Esophagus squamous epithelium (tissue), 5 donors: ENCODE measurements around the gene MED27. TPM values are rescaled to one million over a fixed set of nuclear protein-coding genes. Genes with fewer than 3 reads are reported as not detected.

Source experiments
- DNase-seq: peaks from one replicate; lab custom pipeline; 2025; lab: John Stamatoyannopoulos, UW
- H3K27ac ChIP-seq, 4 donors: fragments of 200-600 bp; sonication (generic); one replicate each; pipeline ENCODE4 v1.5.1; 2016 to 2019; ENCODE audit warnings: mild to moderate bottlenecking in 1 of 4
- H3K27me3 ChIP-seq, 4 donors: fragments of 200-600 bp; sonication (generic); 1 replicate in 3 of 4; 2 replicates in 1 of 4; pipeline versions ENCODE4 v1.5.1 to v1.6.0; 2017 to 2021; ENCODE audit warnings: antibody characterized with exemption in 1 of 4
- H3K36me3 ChIP-seq, 3 donors: fragments of 200-600 bp; sonication (generic); one replicate each; pipeline ENCODE4 v1.5.1; 2016 to 2019
- H3K4me1 ChIP-seq, 3 donors: fragments of 200-600 bp; sonication (generic); one replicate each; pipeline ENCODE4 v1.5.1; 2017 to 2019
- H3K4me3 ChIP-seq, 4 donors: fragments of 200-600 bp; sonication (generic); 1 replicate in 3 of 4; 2 replicates in 1 of 4; pipeline ENCODE4 v1.5.1; 2016 to 2019; ENCODE audit warnings: mild to moderate bottlenecking in 2 of 4, moderate library complexity in 1 of 4
- H3K9me3 ChIP-seq, 3 donors: fragments of 200-600 bp; sonication (generic); one replicate each; pipeline ENCODE4 v1.5.1; 2016 to 2019
- POLR2A ChIP-seq, 4 donors: fragments of 450-650 bp; IDR thresholded peaks; one replicate each; pipeline ENCODE4 v1.6.1; 2017; ENCODE audit warnings: antibody characterized with exemption in 4 of 4, mild to moderate bottlenecking in 4 of 4, moderate library complexity in 3 of 4
- WGBS, 2 donors: methylation state at CpG; one replicate each; pipeline ENCODE4 v1.1.5; 2018; 5-methylcytosine and 5-hydroxymethylcytosine counted together
- intact Hi-C: fragments of 100-400 bp; cut with DNase I; formaldehyde crosslinking; loops from one replicate; pipeline ENCODE4 v1.15.0; 2022
- total RNA-seq, 4 donors: library from RNA; depleted of rRNA; stranded (reverse); fragments of >200 nt; gene quantifications; one replicate each; pipeline ENCODE4 v1.1.0, GENCODE V29; 2016
- TF ChIP-seq, protein P1 (sequence below), 6 experiments: fragments of 450-650 bp in 4 of 6; fragments of 200-600 bp in 2 of 6; sonication (generic) in 2 of 6; IDR thresholded peaks; one replicate each; pipeline ENCODE4 v1.5.1; 2016 to 2019; ENCODE audit warnings: antibody characterized with exemption in 6 of 6, mild to moderate bottlenecking in 4 of 6, moderate library complexity in 4 of 6
- donor health status: DM: yes; HTN: yes; CAD: no.

Gene MED27
- total RNA-seq, 4 donors from 2014 or later = 10.6 to 20.0 (median 17.6) TPM

- intact Hi-C loops = no loop called here
- H3K4me3 ChIP-seq = no peak overlapping the region
- no peak for TF ChIP-seq POLR2A (IDR thresholded peaks at IDR 0.05)
- TF ChIP-seq, protein P1, sequence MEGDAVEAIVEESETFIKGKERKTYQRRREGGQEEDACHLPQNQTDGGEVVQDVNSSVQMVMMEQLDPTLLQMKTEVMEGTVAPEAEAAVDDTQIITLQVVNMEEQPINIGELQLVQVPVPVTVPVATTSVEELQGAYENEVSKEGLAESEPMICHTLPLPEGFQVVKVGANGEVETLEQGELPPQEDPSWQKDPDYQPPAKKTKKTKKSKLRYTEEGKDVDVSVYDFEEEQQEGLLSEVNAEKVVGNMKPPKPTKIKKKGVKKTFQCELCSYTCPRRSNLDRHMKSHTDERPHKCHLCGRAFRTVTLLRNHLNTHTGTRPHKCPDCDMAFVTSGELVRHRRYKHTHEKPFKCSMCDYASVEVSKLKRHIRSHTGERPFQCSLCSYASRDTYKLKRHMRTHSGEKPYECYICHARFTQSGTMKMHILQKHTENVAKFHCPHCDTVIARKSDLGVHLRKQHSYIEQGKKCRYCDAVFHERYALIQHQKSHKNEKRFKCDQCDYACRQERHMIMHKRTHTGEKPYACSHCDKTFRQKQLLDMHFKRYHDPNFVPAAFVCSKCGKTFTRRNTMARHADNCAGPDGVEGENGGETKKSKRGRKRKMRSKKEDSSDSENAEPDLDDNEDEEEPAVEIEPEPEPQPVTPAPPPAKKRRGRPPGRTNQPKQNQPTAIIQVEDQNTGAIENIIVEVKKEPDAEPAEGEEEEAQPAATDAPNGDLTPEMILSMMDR (IDR thresholded peaks at IDR 0.05) = no peak
- no peaks in the 10 kb centered on the region for H3K9me3 ChIP-seq
- no peaks in the 10 kb centered on the region for H3K36me3 ChIP-seq
- H3K4me1 ChIP-seq = peaks cover 9 to 17% (median 11%) of the 10 kb centered on the region in 3 donors
- H3K27ac ChIP-seq = no peak overlapping the region
- WGBS, 2 donors = 87 to 91% methylated on average over 3 to 4 of the region's 4 CpGs
- H3K27me3 ChIP-seq = no peaks in the 10 kb centered on the region
- no peak for DNase-seq
Observed at GRCh38 chr9:132001567-132001966, 78.1 kb downstream of the MED27 start.

DNA sequence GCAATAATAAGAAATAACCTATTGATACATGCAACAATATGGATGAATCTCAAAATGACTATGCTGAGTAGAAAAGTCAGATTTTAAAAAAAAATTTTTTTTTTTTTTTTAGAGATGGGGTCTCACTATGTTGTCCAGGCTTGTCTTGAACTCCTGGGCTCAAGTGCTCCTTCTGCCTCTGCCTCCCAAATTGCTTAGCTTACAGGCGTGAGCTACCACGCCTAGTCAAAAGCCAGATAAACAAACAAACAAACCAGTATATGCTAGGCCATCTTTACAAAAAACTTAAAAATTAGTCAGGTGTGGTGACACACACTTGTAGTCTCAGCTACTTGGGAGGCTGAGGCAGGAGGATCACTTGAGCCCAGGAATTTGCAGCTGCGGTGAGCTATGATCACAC lies 79.0 kb downstream of the MED27 start:
- Histone ChIP-seq H3K27me3 (no peaks in the 10 kb centered on the region), H3K4me1 (peaks cover under 1 to 8% (median 5%) of the 10 kb centered on the region in 3 donors), H3K4me3 (no peak overlapping the region), H3K27ac (no peak overlapping the region), H3K9me3 (no peaks in the 10 kb centered on the region), H3K36me3 (peaks cover 0 to 6% (median 0%) of the 10 kb centered on the region in 3 donors)
- WGBS, 2 donors = 98 to 100% methylated on average over 3 of the region's 3 CpGs
- intact Hi-C loops = no loop called here
- no peak for TF ChIP-seq POLR2A (IDR thresholded peaks at IDR 0.05)
- TF ChIP-seq, protein P1 (IDR thresholded peaks at IDR 0.05) = no peak
- no peak for DNase-seq

DNA sequence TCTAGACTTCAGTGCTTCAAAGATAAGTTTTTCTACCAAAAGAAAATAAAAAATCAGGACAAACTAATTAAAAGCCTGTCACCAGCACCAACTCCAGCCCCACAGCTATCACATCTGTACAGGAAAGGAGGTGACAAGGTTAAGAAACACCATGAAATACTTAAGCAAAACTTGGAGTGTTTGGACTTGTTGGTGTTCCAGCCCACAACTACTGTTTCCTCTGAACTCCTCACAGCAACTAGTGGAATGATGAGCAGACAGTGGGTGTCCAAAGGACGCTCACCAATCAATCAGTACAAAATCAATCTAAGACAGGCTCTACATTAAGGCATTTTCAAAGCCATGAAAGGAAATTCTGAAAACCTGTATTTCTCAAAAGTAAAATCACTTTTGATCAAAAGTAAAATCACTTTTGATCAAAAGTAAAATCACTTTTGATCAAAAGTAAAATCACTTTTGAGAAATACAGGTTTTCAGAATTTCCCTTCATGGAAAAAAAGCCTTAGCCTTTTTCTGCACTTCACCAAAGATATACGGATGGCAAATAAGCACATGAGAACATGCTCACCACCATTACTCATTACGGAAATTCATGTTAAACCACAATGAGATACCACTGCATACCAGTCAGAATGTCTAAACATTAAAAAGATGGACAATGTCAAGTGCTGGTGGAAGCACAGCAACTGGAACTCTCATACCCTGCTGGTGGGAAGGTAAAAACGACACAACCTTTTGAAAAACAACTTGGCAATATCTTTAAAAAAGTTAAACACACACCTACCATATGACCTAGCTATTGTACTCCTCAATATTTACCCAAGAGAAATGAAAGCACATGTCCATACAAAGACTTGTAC lies 79.7 kb downstream of the MED27 start:
- Histone ChIP-seq H3K4me1 (peaks cover 0 to 8% (median 0%) of the 10 kb centered on the region in 3 donors), H3K27me3 (no peaks in the 10 kb centered on the region), H3K4me3 (no peak overlapping the region), H3K36me3 (peaks cover 0 to 9% (median 0%) of the 10 kb centered on the region in 3 donors), H3K27ac (no peak overlapping the region), H3K9me3 (no peaks in the 10 kb centered on the region)
- intact Hi-C loops = no loop called here
- WGBS, 2 donors = 63 to 74% methylated on average over 4 of the region's 4 CpGs
- TF ChIP-seq, protein P1 (IDR thresholded peaks at IDR 0.05) = no peak
- no peak for TF ChIP-seq POLR2A (IDR thresholded peaks at IDR 0.05)
- no peak for DNase-seq

GRCh38 chr9:131997779-131998178 lies 81.9 kb downstream of the MED27 start:
- H3K27me3 ChIP-seq = no peaks in the 10 kb centered on the region
- no peak for DNase-seq
- no peaks in the 10 kb centered on the region for H3K9me3 ChIP-seq
- H3K27ac ChIP-seq = no peak overlapping the region
- H3K4me3 ChIP-seq = no peak overlapping the region
- peaks cover 0 to 9% (median 0%) of the 10 kb centered on the region in 3 donors for H3K36me3 ChIP-seq
- H3K4me1 ChIP-seq = peaks cover 0 to 10% (median 0%) of the 10 kb centered on the region in 3 donors
- intact Hi-C loops = no loop called here
- TF ChIP-seq POLR2A (IDR thresholded peaks at IDR 0.05) = no peak
- TF ChIP-seq, protein P1 (IDR thresholded peaks at IDR 0.05) = no peak
- WGBS, 2 donors = 73 to 78% methylated on average over 7 of the region's 7 CpGs

GRCh38 chr9:131997076-131997475 lies 82.6 kb downstream of the MED27 start:
- no peak overlapping the region for H3K27ac ChIP-seq
- H3K4me1 ChIP-seq = peaks cover 0 to 10% (median 0%) of the 10 kb centered on the region in 3 donors
- DNase-seq = no peak
- no peaks in the 10 kb centered on the region for H3K9me3 ChIP-seq
- peaks cover 0 to 9% (median 0%) of the 10 kb centered on the region in 3 donors for H3K36me3 ChIP-seq
- intact Hi-C loops = no loop called here
- no peak for TF ChIP-seq POLR2A (IDR thresholded peaks at IDR 0.05)
- TF ChIP-seq, protein P1 (IDR thresholded peaks at IDR 0.05) = no peak
- no peaks in the 10 kb centered on the region for H3K27me3 ChIP-seq
- H3K4me3 ChIP-seq = no peak overlapping the region
- WGBS, 2 donors = 92 to 93% methylated on average over 3 to 6 of the region's 6 CpGs
